Body of pancreas (tissue), 4 donors: ENCODE data around the gene UBASH3A. TPM values are rescaled to one million over a fixed set of nuclear protein-coding genes. Genes with fewer than 3 reads are reported as not detected.

ENCODE experiments used
- ATAC-seq: fragments of 150-250 bp; one replicate; pipeline ENCODE4 v1.9.1; 2016
- DNase-seq, 4 donors: peaks; one replicate each; pipeline ENCODE4 v3.0.0-alpha.2; 2019
- H3K27ac ChIP-seq, 4 donors: fragments of 200-600 bp; sonication (generic); 1 replicate in 3 of 4; 2 replicates in 1 of 4; pipeline versions ENCODE4 v1.5.1 to v1.6.1; 2016 to 2019; ENCODE audit warnings: mild to moderate bottlenecking in 1 of 4, mixed read lengths in 1 of 4, moderate library complexity in 1 of 4
- H3K27me3 ChIP-seq, 2 donors: fragments of 200-600 bp; sonication (generic); one replicate each; pipeline ENCODE4 v1.6.0; 2016; ENCODE audit warnings: mild to moderate bottlenecking in 1 of 2
- H3K36me3 ChIP-seq, 2 donors: fragments of 200-600 bp; sonication (generic); replicated peaks in 1 of 2; 2 replicates each; pipeline ENCODE4 v1.5.1; 2016; ENCODE audit warnings: low read depth in 2 of 2; ENCODE audit not compliant: insufficient read depth in 1 of 2
- H3K4me1 ChIP-seq: fragments of 200-600 bp; sonication (generic); one replicate; pipeline ENCODE4 v1.6.0; 2016
- H3K4me3 ChIP-seq, 2 donors: fragments of 200-600 bp; sonication (generic); 1 replicate in 1 of 2; 2 replicates in 1 of 2; pipeline ENCODE4 v1.5.1; 2016 to 2019
- H3K9me3 ChIP-seq, 3 donors: fragments of 200-600 bp; sonication (generic); 1 replicate in 2 of 3; 2 replicates in 1 of 3; pipeline ENCODE4 v1.5.1; 2016
- POLR2A ChIP-seq, 3 donors: fragments of 450-650 bp; IDR thresholded peaks; one replicate each; pipeline ENCODE4 v1.6.1; 2016; ENCODE audit warnings: antibody characterized with exemption in 3 of 3, mild to moderate bottlenecking in 2 of 3
- WGBS, 2 donors: methylation state at CpG; one replicate each; pipeline ENCODE4 v1.1.5; 2017; 5-methylcytosine and 5-hydroxymethylcytosine counted together
- intact Hi-C: fragments of 100-400 bp; cut with DNase I; formaldehyde crosslinking; loops from one replicate; pipeline ENCODE4 v1.15.1; 2023
- total RNA-seq, 2 donors: library from RNA; depleted of rRNA; stranded (reverse); fragments of >200 nt; gene quantifications; one replicate each; pipeline ENCODE4 v1.1.0, GENCODE V29; 2016
- TF ChIP-seq, protein P1 (sequence below), 7 experiments: fragments of 450-650 bp in 4 of 7; fragments of 200-600 bp in 3 of 7; sonication (generic) in 3 of 7; IDR thresholded peaks; one replicate each; pipeline ENCODE4 v1.5.1; 2016 to 2019; ENCODE audit warnings: antibody characterized with exemption in 7 of 7

Gene UBASH3A
- total RNA-seq, 2 donors from 2014 or later: 0.26 TPM; not detected in 1

DNA sequence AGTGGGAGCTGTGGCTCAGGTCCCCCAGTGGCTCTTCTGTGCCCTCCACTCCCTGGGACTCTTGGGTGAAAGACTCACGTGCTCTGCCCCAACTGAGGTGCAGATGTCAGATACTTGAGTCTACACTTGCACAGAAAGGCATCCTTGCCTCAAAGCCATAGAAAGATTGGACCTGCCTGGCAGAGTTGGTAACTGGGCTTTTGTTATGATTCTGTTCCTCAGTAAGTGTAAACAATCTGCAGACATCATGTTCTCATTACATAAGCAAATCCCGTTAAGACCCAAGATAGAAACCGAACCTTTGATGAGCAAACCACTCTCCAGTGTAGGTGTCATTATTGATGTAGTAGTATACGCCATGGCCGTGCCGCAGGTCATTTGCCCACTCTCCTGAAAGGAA lies 82.4 kb downstream of the UBASH3A start:
- Histone ChIP-seq H3K9me3 (no peaks in the 10 kb centered on the region), H3K27ac (no peak overlapping the region), H3K27me3 (no peaks in the 10 kb centered on the region), H3K4me3 (no peak overlapping the region), H3K4me1 (peaks cover 8% of the 10 kb centered on the region), H3K36me3 (no peaks in the 10 kb centered on the region)
- WGBS, 2 donors: 82 to 84% methylated on average over 6 of the region's 6 CpGs
- DNase-seq (no peak), ATAC-seq (no peak)
- intact Hi-C loops: no loop called here
- TF ChIP-seq, protein P1, sequence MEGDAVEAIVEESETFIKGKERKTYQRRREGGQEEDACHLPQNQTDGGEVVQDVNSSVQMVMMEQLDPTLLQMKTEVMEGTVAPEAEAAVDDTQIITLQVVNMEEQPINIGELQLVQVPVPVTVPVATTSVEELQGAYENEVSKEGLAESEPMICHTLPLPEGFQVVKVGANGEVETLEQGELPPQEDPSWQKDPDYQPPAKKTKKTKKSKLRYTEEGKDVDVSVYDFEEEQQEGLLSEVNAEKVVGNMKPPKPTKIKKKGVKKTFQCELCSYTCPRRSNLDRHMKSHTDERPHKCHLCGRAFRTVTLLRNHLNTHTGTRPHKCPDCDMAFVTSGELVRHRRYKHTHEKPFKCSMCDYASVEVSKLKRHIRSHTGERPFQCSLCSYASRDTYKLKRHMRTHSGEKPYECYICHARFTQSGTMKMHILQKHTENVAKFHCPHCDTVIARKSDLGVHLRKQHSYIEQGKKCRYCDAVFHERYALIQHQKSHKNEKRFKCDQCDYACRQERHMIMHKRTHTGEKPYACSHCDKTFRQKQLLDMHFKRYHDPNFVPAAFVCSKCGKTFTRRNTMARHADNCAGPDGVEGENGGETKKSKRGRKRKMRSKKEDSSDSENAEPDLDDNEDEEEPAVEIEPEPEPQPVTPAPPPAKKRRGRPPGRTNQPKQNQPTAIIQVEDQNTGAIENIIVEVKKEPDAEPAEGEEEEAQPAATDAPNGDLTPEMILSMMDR (IDR thresholded peaks at IDR 0.05): no peak
- no peak for TF ChIP-seq POLR2A (IDR thresholded peaks at IDR 0.05)

DNA sequence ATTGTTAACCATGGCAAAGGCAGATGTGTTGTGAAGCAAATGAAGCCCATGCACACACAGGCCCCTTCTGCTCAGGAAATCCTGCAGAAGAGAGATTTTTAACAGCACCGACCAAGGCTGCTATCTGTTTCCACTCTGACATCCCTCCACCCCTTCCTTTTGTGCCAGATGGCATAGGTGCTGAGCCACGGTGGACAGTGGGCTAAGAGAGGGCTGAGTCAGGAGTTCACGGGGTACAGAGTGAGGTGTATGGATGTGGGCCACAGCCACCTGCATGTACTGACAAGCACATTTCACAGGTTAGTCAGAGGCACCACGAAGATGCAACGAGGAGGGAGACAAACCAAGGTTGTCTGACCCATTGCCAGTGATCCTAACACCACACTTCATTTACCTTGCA lies 82.8 kb downstream of the UBASH3A start:
- no peaks in the 10 kb centered on the region for H3K27me3 ChIP-seq
- H3K9me3 ChIP-seq: no peaks in the 10 kb centered on the region
- H3K36me3 ChIP-seq: no peaks in the 10 kb centered on the region
- H3K4me3 ChIP-seq: no peak overlapping the region
- TF ChIP-seq, protein P1 (IDR thresholded peaks at IDR 0.05): no peak
- no peak for TF ChIP-seq POLR2A (IDR thresholded peaks at IDR 0.05)
- no peak overlapping the region for H3K27ac ChIP-seq
- ATAC-seq: no peak
- intact Hi-C loops: no loop called here
- WGBS, 2 donors: 48 to 54% methylated on average over 5 of the region's 5 CpGs
- no peak for DNase-seq
- H3K4me1 ChIP-seq: peaks cover 8% of the 10 kb centered on the region

DNA sequence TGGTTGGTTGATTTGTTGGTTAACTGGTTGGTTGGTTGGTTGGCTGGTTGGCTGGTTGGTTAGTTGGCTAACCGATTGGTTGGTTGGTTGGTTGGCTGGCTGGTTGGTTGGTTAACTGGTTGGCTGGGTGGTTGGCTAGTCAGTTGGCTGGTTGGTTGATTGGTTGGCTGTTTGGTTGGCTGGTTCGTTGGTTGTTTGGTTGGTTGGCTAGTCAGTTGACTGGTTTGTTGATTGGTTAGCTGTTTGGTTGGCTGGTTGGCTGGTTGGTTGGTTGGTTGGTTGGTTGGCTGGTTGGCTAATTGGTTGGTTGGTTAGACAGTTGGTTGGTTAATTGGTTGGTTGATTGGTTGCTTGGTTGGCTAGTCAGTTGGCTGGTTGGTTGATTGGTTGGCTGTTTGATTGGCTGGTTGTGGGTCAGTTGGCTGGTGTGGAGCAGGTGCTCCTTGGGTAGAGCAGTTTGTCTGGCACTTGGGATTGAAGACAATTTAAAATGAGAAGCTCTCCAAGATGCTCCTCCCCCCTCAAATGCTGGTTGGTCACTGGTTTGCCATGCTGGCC lies 85.4 kb downstream of the UBASH3A start:
- WGBS, 2 donors: 68 to 83% methylated on average over 1 to 2 of the region's 2 CpGs
- H3K4me1 ChIP-seq: no peaks in the 10 kb centered on the region

DNA sequence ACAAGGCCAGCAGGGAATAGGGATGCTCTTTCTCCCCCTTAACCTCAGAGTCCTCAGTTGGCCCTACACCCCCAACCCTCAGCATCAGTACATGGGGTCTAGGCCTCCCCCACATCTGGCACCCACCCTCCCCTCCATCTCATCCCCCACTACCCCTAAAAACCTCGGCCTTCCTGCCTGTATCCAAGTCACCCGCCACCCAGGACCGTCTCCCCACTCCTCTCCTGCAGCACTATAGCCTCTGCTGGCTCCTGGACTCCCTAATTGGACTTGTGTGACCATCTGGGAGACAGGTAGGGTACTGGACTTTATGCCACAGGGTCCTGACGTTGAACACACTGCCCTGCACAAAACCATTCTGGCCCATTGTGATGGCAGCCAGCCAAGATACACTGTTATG lies 86.3 kb downstream of the UBASH3A start:
- Histone ChIP-seq H3K27ac (no peak overlapping the region), H3K4me1 (no peaks in the 10 kb centered on the region), H3K36me3 (no peaks in the 10 kb centered on the region), H3K9me3 (no peaks in the 10 kb centered on the region), H3K27me3 (no peaks in the 10 kb centered on the region), H3K4me3 (no peak overlapping the region)
- TF ChIP-seq POLR2A (IDR thresholded peaks at IDR 0.05): no peak
- TF ChIP-seq, protein P1 (IDR thresholded peaks at IDR 0.05): no peak
- intact Hi-C loops: no loop called here
- DNase-seq: no peak
- WGBS, 2 donors: 77 to 86% methylated on average over 4 of the region's 4 CpGs
- no peak for ATAC-seq

More for the DNA sequence above, 85.4 kb downstream of the UBASH3A start:
- Histone ChIP-seq H3K36me3 (no peaks in the 10 kb centered on the region), H3K27me3 (no peaks in the 10 kb centered on the region), H3K4me3 (no peak overlapping the region), H3K27ac (no peak overlapping the region), H3K9me3 (no peaks in the 10 kb centered on the region)
- no peak for ATAC-seq
- intact Hi-C loops: no loop called here
- TF ChIP-seq, protein P1 (IDR thresholded peaks at IDR 0.05): no peak
- no peak for TF ChIP-seq POLR2A (IDR thresholded peaks at IDR 0.05)
- DNase-seq: no peak

DNA sequence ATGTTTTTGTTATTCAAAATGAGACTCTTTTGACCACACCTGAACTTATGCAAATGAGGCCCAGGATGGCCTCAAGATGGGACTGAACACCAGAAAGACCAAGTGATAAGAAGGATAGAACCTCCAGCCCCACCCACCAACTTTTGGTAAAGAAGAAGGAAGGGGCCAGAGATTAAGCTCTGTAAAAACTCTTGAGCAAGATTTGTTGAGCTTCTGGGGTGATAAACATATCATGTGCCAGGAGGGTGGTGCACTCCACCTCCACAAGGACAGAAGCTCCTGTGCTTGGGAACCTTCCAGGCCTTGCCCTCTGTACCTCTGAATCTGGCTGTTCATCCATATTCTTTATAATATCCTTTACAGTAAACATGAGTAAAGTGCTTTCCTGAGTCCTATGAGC lies 87.0 kb downstream of the UBASH3A start:
- Histone ChIP-seq H3K27me3 (no peaks in the 10 kb centered on the region), H3K9me3 (no peaks in the 10 kb centered on the region), H3K4me1 (peaks cover 5% of the 10 kb centered on the region), H3K27ac (no peak overlapping the region), H3K36me3 (no peaks in the 10 kb centered on the region), H3K4me3 (no peak overlapping the region)
- intact Hi-C loops: no loop called here
- DNase-seq (no peak), ATAC-seq (no peak)
- TF ChIP-seq, protein P1 (IDR thresholded peaks at IDR 0.05): no peak
- no peak for TF ChIP-seq POLR2A (IDR thresholded peaks at IDR 0.05)
